ENCODE measurements around the gene LBH.

- TF ChIP-seq CTCF (IDR thresholded peaks at IDR 0.05) (no peak), POLR2A (IDR thresholded peaks at IDR 0.05) (no peak)
Observed at GRCh38 chr2:30294133-30294532, 62.8 kb downstream of the LBH start.

All from thyroid gland (tissue), 4 donors.